Kidney (tissue), 14 donors: Measurements from ENCODE around the gene THSD4. TPM values are rescaled to one million over a fixed set of nuclear protein-coding genes. Genes with fewer than 3 reads are reported as not detected.

Source experiments
- DNase-seq, 5 donors: peaks; one replicate each; pipeline ENCODE4 v3.0.0-alpha.2; 2013 to 2020
- FAIRE-seq: peaks from 2 replicates; lab custom pipeline; 2012; peaks lifted over from hg19 to GRCh38; lab: Jason Lieb, UNC
- H3K27ac ChIP-seq, 2 donors: one replicate each; pipeline ENCODE4 v1.7.0; 2013; ENCODE audit warnings: low read depth in 2 of 2, low read length in 2 of 2, inconsistent platforms in 1 of 2
- H3K27me3 ChIP-seq: one replicate; pipeline ENCODE4 v1.7.1; 2013; ENCODE audit warnings: low read length, inconsistent platforms; ENCODE audit not compliant: control insufficient read depth, insufficient read depth
- H3K36me3 ChIP-seq, 3 donors: one replicate each; pipeline versions ENCODE4 v1.7.0 to v1.7.1; 2013; ENCODE audit warnings: low read length in 3 of 3, control low read depth in 1 of 3, inconsistent platforms in 1 of 3; ENCODE audit not compliant: insufficient read depth in 3 of 3, control insufficient read depth in 2 of 3
- H3K4me1 ChIP-seq, 3 donors: one replicate each; pipeline versions ENCODE4 v1.7.0 to v1.7.1; 2013; ENCODE audit warnings: low read length in 3 of 3, inconsistent platforms in 1 of 3, low read depth in 1 of 3; ENCODE audit not compliant: control insufficient read depth in 2 of 3, insufficient read depth in 2 of 3
- H3K4me3 ChIP-seq, 3 donors: one replicate each; pipeline versions ENCODE4 v1.7.0 to v1.8.1; 2013; ENCODE audit warnings: low read length in 3 of 3, control low read depth in 1 of 3, inconsistent platforms in 1 of 3
- H3K9ac ChIP-seq, 3 donors: one replicate each; pipeline versions ENCODE4 v1.7.0 to v1.7.1; 2013; ENCODE audit warnings: low read length in 3 of 3, control low read depth in 1 of 3, inconsistent platforms in 1 of 3
- H3K9me3 ChIP-seq, 3 donors: one replicate each; pipeline versions ENCODE4 v1.7.0 to v1.7.1; 2013; ENCODE audit warnings: low read length in 3 of 3, control low read depth in 1 of 3, inconsistent platforms in 1 of 3; ENCODE audit not compliant: control insufficient read depth in 2 of 3, insufficient read depth in 1 of 3
- intact Hi-C: fragments of 100-400 bp; cut with DNase I; formaldehyde crosslinking; loops from one replicate; pipeline ENCODE4 v1.11.1; 2022
- polyA plus RNA-seq: library from polyadenylated mRNA; stranded (reverse); fragments of 350-450 nt; fragmentation: Illumina TruSeq; extraction: RNeasy Lipid Tissue Mini Kit (QIAGEN cat#74804); gene quantifications from one replicate; pipeline ENCODE4 v1.2.3, GENCODE V29; 2014; ENCODE audit warnings: low read depth, low replicate concordance; ENCODE audit not compliant: insufficient read depth
- total RNA-seq: library from RNA; stranded (reverse); fragmentation: NEBNext Ultra II Directional; extraction: Animal tissue kit (Norgen Biotek cat#: 25700); gene quantifications from one replicate; pipeline ENCODE4 v1.2.1, GENCODE V29; 2021
- TF ChIP-seq, protein P1 (sequence below): IDR thresholded peaks from 3 replicates; pipeline ENCODE4 v1.5.1; 2012; ENCODE audit warnings: mild to moderate bottlenecking, moderate library complexity, borderline replicate concordance; ENCODE audit not compliant: insufficient read depth; ENCODE audit errors: extremely low read depth
- donor health status: control.
- donor health status: control.
- donor health status: control.
- donor health status: control.
- donor health status: control.
- donor health status: DM: yes; HTN: yes; CAD: no.
- donor health status: Normal renal cell carcinoma (clear cell type).

THSD4 gene
- total and polyA plus RNA-seq, 2 donors from 2014 or later = 9.4 to 36.3 TPM

DNA sequence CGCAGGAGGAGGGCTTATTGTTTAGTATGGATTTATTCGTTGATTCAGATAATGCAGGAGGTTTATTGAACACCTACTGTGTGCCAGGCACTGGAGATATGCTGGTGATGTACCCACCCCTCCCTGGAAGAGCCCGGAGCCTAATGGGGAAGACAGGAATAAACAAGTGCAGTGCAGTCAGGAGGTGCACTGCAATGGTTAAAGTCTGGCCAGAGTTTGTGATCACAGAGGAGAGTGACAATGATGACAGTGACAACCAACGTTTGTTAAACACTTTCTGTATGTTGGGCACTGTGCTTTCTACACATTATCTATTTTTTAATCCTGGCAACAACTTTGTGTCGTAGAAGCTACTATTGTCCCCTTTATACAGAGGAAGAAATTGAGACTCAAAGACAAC is 70.4 kb downstream of the THSD4 start:
- FAIRE-seq = no peak
- Histone ChIP-seq H3K27me3 (no peaks in the 10 kb centered on the region), H3K4me3 (no peak overlapping the region), H3K36me3 (no peaks in the 10 kb centered on the region), H3K4me1 (no peaks in the 10 kb centered on the region), H3K9ac (no peak overlapping the region), H3K9me3 (no peaks in the 10 kb centered on the region), H3K27ac (no peak overlapping the region)
- intact Hi-C loops = no loop called here
- TF ChIP-seq, protein P1, sequence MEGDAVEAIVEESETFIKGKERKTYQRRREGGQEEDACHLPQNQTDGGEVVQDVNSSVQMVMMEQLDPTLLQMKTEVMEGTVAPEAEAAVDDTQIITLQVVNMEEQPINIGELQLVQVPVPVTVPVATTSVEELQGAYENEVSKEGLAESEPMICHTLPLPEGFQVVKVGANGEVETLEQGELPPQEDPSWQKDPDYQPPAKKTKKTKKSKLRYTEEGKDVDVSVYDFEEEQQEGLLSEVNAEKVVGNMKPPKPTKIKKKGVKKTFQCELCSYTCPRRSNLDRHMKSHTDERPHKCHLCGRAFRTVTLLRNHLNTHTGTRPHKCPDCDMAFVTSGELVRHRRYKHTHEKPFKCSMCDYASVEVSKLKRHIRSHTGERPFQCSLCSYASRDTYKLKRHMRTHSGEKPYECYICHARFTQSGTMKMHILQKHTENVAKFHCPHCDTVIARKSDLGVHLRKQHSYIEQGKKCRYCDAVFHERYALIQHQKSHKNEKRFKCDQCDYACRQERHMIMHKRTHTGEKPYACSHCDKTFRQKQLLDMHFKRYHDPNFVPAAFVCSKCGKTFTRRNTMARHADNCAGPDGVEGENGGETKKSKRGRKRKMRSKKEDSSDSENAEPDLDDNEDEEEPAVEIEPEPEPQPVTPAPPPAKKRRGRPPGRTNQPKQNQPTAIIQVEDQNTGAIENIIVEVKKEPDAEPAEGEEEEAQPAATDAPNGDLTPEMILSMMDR = no peak
- no peak for DNase-seq

DNA sequence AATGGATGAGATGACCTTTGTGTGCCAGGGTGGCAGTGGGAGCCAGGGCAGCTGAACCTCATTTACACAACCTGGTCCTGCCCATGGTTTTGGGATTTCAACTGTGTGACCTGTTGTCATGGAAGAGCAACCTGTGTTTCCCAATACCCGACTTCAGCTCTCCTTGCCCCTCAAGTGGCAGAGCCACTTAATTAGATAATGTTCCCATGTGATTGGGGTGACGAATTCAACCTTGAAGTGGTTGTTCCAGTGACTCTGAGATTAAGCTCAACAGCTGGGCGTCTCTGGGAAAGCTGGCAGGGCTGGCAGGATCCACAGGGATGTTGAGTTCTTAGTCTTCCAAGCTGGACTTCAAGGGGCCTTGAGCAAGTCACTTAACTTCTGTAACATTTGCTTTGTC is 71.0 kb downstream of the THSD4 start:
- Histone ChIP-seq H3K9me3 (no peaks in the 10 kb centered on the region), H3K4me3 (no peak overlapping the region), H3K9ac (no peak overlapping the region), H3K36me3 (no peaks in the 10 kb centered on the region), H3K27me3 (no peaks in the 10 kb centered on the region), H3K27ac (no peak overlapping the region), H3K4me1 (no peaks in the 10 kb centered on the region)
- intact Hi-C loops = no loop called here
- TF ChIP-seq, protein P1 = no peak
- DNase-seq (no peak), FAIRE-seq (no peak)

DNA sequence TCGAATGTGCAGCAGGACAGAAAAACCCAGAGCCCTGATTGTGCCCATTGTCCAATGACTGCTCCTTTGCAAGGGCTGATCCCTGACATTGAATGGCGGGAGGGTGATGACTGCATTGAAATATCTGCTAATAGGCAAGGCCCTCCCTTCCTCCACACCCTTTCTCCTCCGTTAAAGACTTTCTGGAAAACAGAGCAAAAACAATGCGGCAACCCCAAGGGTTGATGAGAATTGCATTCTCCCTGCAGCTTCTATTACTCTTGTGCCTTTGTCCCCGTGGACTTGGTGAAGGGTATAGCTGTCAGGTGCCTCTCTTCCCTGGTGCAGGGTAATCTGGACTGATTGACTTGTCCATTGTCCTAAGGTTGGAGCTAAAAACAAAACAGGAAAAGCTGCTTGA is 71.8 kb downstream of the THSD4 start:
- intact Hi-C loops = no loop called here
- Histone ChIP-seq H3K9ac (no peak overlapping the region), H3K36me3 (no peaks in the 10 kb centered on the region), H3K27ac (no peak overlapping the region), H3K27me3 (no peaks in the 10 kb centered on the region), H3K9me3 (no peaks in the 10 kb centered on the region), H3K4me3 (no peak overlapping the region), H3K4me1 (no peaks in the 10 kb centered on the region)
- TF ChIP-seq, protein P1 = no peak
- no peak for DNase-seq
- FAIRE-seq = no peak

DNA sequence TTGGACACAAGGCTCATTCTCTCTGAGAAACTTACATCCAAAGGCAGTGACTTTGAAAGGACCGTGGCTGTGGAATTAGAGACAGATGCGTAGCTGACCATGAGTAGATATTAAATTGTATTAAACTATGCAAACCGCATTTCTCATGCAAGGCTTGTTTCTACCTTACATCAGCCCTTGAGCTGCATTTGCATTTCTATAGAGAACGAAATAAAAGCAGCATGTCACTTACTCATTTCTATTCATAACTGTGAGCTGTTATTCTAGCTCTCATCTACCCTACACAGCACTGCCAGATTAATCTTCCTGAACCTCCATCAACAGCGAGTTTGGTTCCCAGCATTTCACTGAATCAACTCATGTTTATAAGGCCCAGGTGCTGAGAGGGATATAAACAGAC is 72.3 kb downstream of the THSD4 start:
- no peak for FAIRE-seq
- Histone ChIP-seq H3K9me3 (no peaks in the 10 kb centered on the region), H3K27ac (no peak overlapping the region), H3K9ac (no peak overlapping the region), H3K27me3 (no peaks in the 10 kb centered on the region), H3K4me1 (no peaks in the 10 kb centered on the region), H3K36me3 (no peaks in the 10 kb centered on the region), H3K4me3 (no peak overlapping the region)
- DNase-seq = no peak
- intact Hi-C loops = no loop called here
- TF ChIP-seq, protein P1 = no peak
